ENCODE measurements around the gene RAB44.

GRCh38 chr6:36740818-36741179 lies 43.2 kb downstream of the RAB44 start:
- TF ChIP-seq, protein P1, sequence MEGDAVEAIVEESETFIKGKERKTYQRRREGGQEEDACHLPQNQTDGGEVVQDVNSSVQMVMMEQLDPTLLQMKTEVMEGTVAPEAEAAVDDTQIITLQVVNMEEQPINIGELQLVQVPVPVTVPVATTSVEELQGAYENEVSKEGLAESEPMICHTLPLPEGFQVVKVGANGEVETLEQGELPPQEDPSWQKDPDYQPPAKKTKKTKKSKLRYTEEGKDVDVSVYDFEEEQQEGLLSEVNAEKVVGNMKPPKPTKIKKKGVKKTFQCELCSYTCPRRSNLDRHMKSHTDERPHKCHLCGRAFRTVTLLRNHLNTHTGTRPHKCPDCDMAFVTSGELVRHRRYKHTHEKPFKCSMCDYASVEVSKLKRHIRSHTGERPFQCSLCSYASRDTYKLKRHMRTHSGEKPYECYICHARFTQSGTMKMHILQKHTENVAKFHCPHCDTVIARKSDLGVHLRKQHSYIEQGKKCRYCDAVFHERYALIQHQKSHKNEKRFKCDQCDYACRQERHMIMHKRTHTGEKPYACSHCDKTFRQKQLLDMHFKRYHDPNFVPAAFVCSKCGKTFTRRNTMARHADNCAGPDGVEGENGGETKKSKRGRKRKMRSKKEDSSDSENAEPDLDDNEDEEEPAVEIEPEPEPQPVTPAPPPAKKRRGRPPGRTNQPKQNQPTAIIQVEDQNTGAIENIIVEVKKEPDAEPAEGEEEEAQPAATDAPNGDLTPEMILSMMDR (IDR thresholded peaks at IDR 0.05) = no peak
- no peak for TF ChIP-seq POLR2A (IDR thresholded peaks at IDR 0.05)

Measured in lower leg skin (tissue), 3 donors.